ENCODE measurements around the gene SFXN4. TPM values are rescaled to one million over a fixed set of nuclear protein-coding genes. Genes with fewer than 3 reads are reported as not detected.

SFXN4 gene
- total and polyA plus RNA-seq, 9 of the 15 experiments (the other 6 are each of a cell fraction or from before 2014, with no cell fraction given), result 40.1 to 97.8 (median 54.5) TPM

GRCh38 chr10:119178372-119179119 is 13.0 kb upstream of the SFXN4 start, which contains the start of gene PRDX3 (continued):
- TF ChIP-seq, protein P1, sequence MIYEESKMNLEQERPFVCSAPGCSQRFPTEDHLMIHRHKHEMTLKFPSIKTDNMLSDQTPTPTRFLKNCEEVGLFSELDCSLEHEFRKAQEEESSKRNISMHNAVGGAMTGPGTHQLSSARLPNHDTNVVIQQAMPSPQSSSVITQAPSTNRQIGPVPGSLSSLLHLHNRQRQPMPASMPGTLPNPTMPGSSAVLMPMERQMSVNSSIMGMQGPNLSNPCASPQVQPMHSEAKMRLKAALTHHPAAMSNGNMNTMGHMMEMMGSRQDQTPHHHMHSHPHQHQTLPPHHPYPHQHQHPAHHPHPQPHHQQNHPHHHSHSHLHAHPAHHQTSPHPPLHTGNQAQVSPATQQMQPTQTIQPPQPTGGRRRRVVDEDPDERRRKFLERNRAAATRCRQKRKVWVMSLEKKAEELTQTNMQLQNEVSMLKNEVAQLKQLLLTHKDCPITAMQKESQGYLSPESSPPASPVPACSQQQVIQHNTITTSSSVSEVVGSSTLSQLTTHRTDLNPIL (CRISPR knock-in tag; IDR thresholded peaks at IDR 0.05), result no peak
- no peak for TF ChIP-seq HDAC3 (IDR thresholded peaks at IDR 0.05; ENCODE audit: borderline replicate concordance, partially characterized antibody)
- no peak for TF ChIP-seq ZNF77 (CRISPR knock-in tag; IDR thresholded peaks at IDR 0.05)
- TF ChIP-seq, protein P2, sequence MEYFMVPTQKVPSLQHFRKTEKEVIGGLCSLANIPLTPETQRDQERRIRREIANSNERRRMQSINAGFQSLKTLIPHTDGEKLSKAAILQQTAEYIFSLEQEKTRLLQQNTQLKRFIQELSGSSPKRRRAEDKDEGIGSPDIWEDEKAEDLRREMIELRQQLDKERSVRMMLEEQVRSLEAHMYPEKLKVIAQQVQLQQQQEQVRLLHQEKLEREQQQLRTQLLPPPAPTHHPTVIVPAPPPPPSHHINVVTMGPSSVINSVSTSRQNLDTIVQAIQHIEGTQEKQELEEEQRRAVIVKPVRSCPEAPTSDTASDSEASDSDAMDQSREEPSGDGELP (CRISPR knock-in tag; IDR thresholded peaks at IDR 0.05; ENCODE audit: borderline replicate concordance), result peak; percentile 40; the same call in 1 of the 2 replicates
- TF ChIP-seq MTA1 (IDR thresholded peaks at IDR 0.05; ENCODE audit: borderline replicate concordance), result no peak
- TF ChIP-seq CBX2 (IDR thresholded peaks at IDR 0.05; ENCODE audit: insufficient read depth, low read length, poor library complexity, severe bottlenecking), result no peak
- no peak for TF ChIP-seq ZNF354B (CRISPR knock-in tag; IDR thresholded peaks at IDR 0.05)
- no peak for TF ChIP-seq GATAD2B (IDR thresholded peaks at IDR 0.05; ENCODE audit: borderline replicate concordance)
- TF ChIP-seq HIVEP1 (CRISPR knock-in tag; IDR thresholded peaks at IDR 0.05), result no peak
- peak; percentile 57; the same call in 1 of the 2 replicates for TF ChIP-seq SP1 (CRISPR knock-in tag; IDR thresholded peaks at IDR 0.05)
- no peak for TF ChIP-seq ZNF609 (CRISPR knock-in tag; IDR thresholded peaks at IDR 0.05; ENCODE audit: borderline replicate concordance)
- TF ChIP-seq MAFK (IDR thresholded peaks at IDR 0.05; ENCODE audit: low read length), result no peak
- TF ChIP-seq BCLAF1 (IDR thresholded peaks at IDR 0.05; ENCODE audit: borderline replicate concordance in 1 of 2, control insufficient read depth in 1 of 2, low read depth in 2 of 2, low read length in 1 of 2), result no peak
- TF ChIP-seq POU5F1 (IDR thresholded peaks at IDR 0.05; ENCODE audit: borderline replicate concordance, low read depth, low read length, partially characterized antibody), result no peak
- TF ChIP-seq ZBED1 (IDR thresholded peaks at IDR 0.05), result 0 out of 2 replicates have a peak, but pooled peaks have one; percentile 42
- TF ChIP-seq NONO (IDR thresholded peaks at IDR 0.05; ENCODE audit: low read depth in 2 of 2, low read length in 1 of 2), result no peak
- TF ChIP-seq TEAD1 (CRISPR knock-in tag; IDR thresholded peaks at IDR 0.05), result no peak
